Stimulated activated CD4-positive, alpha-beta T cell treated with anti-CD3 and anti-CD28 coated beads, Interleukin-4, amount 100 ng/mL, for 4 hours (primary cell): ENCODE measurements around the gene IL10RA.

ENCODE experiments used
- DNase-seq, 2 experiments: peaks; one replicate each; pipeline ENCODE4 v3.0.0-alpha.2; 2020

IL10RA gene

GRCh38 chr11:118048472-118049370 lies 62.5 kb downstream of the IL10RA start:
- DNase-seq: no peak

- DNase-seq: no peak
Measured at GRCh38 chr11:118049771-118050170, 63.6 kb downstream of the IL10RA start.

- no peak for DNase-seq
Measured at GRCh38 chr11:118050208-118050891, 64.2 kb downstream of the IL10RA start.
